Measurements from ENCODE around the gene HSD11B2.

- TF ChIP-seq FOXJ3 (CRISPR knock-in tag; IDR thresholded peaks at IDR 0.05; ENCODE audit: borderline replicate concordance) (no peak), E2F5 (CRISPR knock-in tag; IDR thresholded peaks at IDR 0.05) (peak; percentile 58; the same call in 1 of the 2 replicates), USF2 (CRISPR knock-in tag; IDR thresholded peaks at IDR 0.05) (no peak), ETV6 (CRISPR knock-in tag; IDR thresholded peaks at IDR 0.05) (peak; percentile 64; the same call in 1 of the 2 replicates), MAX (CRISPR knock-in tag; IDR thresholded peaks at IDR 0.05) (no peak; the same call in none of the 2 replicates), SMAD3 (CRISPR knock-in tag; IDR thresholded peaks at IDR 0.05; ENCODE audit: borderline replicate concordance) (no peak), NFE2L1 (CRISPR knock-in tag; IDR thresholded peaks at IDR 0.05) (no peak)
- TF ChIP-seq, protein P1, sequence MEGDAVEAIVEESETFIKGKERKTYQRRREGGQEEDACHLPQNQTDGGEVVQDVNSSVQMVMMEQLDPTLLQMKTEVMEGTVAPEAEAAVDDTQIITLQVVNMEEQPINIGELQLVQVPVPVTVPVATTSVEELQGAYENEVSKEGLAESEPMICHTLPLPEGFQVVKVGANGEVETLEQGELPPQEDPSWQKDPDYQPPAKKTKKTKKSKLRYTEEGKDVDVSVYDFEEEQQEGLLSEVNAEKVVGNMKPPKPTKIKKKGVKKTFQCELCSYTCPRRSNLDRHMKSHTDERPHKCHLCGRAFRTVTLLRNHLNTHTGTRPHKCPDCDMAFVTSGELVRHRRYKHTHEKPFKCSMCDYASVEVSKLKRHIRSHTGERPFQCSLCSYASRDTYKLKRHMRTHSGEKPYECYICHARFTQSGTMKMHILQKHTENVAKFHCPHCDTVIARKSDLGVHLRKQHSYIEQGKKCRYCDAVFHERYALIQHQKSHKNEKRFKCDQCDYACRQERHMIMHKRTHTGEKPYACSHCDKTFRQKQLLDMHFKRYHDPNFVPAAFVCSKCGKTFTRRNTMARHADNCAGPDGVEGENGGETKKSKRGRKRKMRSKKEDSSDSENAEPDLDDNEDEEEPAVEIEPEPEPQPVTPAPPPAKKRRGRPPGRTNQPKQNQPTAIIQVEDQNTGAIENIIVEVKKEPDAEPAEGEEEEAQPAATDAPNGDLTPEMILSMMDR (IDR thresholded peaks at IDR 0.05): no peak
- TF ChIP-seq, protein P2, sequence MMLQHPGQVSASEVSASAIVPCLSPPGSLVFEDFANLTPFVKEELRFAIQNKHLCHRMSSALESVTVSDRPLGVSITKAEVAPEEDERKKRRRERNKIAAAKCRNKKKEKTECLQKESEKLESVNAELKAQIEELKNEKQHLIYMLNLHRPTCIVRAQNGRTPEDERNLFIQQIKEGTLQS (CRISPR knock-in tag; conservative IDR thresholded peaks at IDR 0.05): no peak
Measured at GRCh38 chr16:67415872-67416793, 14.8 kb upstream of the HSD11B2 start, which contains the start of gene ZDHHC1.
